Ecto neural progenitor cell (in vitro differentiated cells): ENCODE results near the gene TPCN1.

ENCODE experiments used
- DNase-seq: peaks from one replicate; pipeline ENCODE4 v3.0.0-alpha.2; 2018; ENCODE audit warnings: low spot score

TPCN1 gene

GRCh38 chr12:113221181-113221996 is at the start of gene TPCN1:
TPCN1 (plus strand) TSS chr12:113221464; CDS start chr12:113226853, 5,389 bp downstream.
- DNase-seq, result peak; percentile 100

GRCh38 chr12:113171543-113171942 is 49.7 kb upstream of the TPCN1 start:
- no peak for DNase-seq

- no peak for DNase-seq
Observed at GRCh38 chr12:113172185-113172584, 49.1 kb upstream of the TPCN1 start.

GRCh38 chr12:113173081-113173698 is 48.1 kb upstream of the TPCN1 start:
- no peak for DNase-seq

- DNase-seq, result peak; percentile 86
Observed at GRCh38 chr12:113174461-113175384, 46.5 kb upstream of the TPCN1 start.

GRCh38 chr12:113179023-113179422 is 42.2 kb upstream of the TPCN1 start:
- no peak for DNase-seq

- no peak for DNase-seq
Observed at GRCh38 chr12:113180333-113180732, 40.9 kb upstream of the TPCN1 start.

- DNase-seq, result no peak
Observed at GRCh38 chr12:113181975-113182374, 39.3 kb upstream of the TPCN1 start.

- DNase-seq, result no peak
Observed at GRCh38 chr12:113183030-113183589, 38.2 kb upstream of the TPCN1 start.

GRCh38 chr12:113184098-113184899 is 37.0 kb upstream of the TPCN1 start:
- no peak for DNase-seq

- peak; percentile 96 for DNase-seq
Observed at GRCh38 chr12:113184900-113185179, 36.4 kb upstream of the TPCN1 start.

GRCh38 chr12:113185180-113186032 is 35.9 kb upstream of the TPCN1 start, which contains the start of the genes DDX54 and RITA1:
DDX54 (minus strand) TSS chr12:113185478; CDS start chr12:113185451, 27 bp downstream.
RITA1 (plus strand) TSS chr12:113185721; CDS start chr12:113186747, 1,026 bp downstream.
- DNase-seq, result peak; percentile 95

GRCh38 chr12:113186033-113186365 is 35.3 kb upstream of the TPCN1 start:
- no peak for DNase-seq

GRCh38 chr12:113186666-113187325 is 34.5 kb upstream of the TPCN1 start:
- DNase-seq, result no peak

GRCh38 chr12:113189361-113189760 is 31.9 kb upstream of the TPCN1 start:
- DNase-seq, result no peak

GRCh38 chr12:113190761-113191160 is 30.5 kb upstream of the TPCN1 start:
- DNase-seq, result peak; percentile 82

GRCh38 chr12:113191227-113191626 is 30.0 kb upstream of the TPCN1 start:
- no peak for DNase-seq

- DNase-seq, result no peak
Observed at GRCh38 chr12:113194971-113195391, 26.3 kb upstream of the TPCN1 start.

- no peak for DNase-seq
Observed at GRCh38 chr12:113195598-113195997, 25.7 kb upstream of the TPCN1 start.

GRCh38 chr12:113196582-113196981 is 24.7 kb upstream of the TPCN1 start:
- DNase-seq, result no peak
